AG04450 (cell line): Measurements from ENCODE around the gene ABCF2. TPM values are rescaled to one million over a fixed set of nuclear protein-coding genes. Genes with fewer than 3 reads are reported as not detected.

ENCODE experiments used
- CTCF ChIA-PET: fragments of 300-600, 350-600 bp; formaldehyde crosslinking; extraction: SDS; loops from one replicate; lab custom pipeline; 2022; ENCODE audit warnings: antibody characterized with exemption, inconsistent platforms; lab: Charles Lee
- POLR2A ChIA-PET: fragments of 350-600 bp; formaldehyde crosslinking; extraction: SDS; loops from one replicate; lab custom pipeline; 2021; ENCODE audit warnings: antibody characterized with exemption, inconsistent platforms; lab: Yijun Ruan, JAX
- DNase-seq: peaks from one replicate; pipeline ENCODE4 v3.0.0-alpha.2; 2011; ENCODE audit warnings: low read depth, low spot score
- H3K27ac ChIP-seq: one replicate; pipeline ENCODE4 v1.5.1; 2012; ENCODE audit warnings: low read depth, low read length, control low read depth
- H3K27me3 ChIP-seq: one replicate; pipeline ENCODE4 v1.6.0; 2012; ENCODE audit warnings: low read length; ENCODE audit not compliant: control insufficient read depth, insufficient read depth
- H3K4me3 ChIP-seq: 2 replicates; pipeline ENCODE4 v1.5.1; 2011; ENCODE audit warnings: mild to moderate bottlenecking, low read depth, low read length, control low read depth
- H3K9me3 ChIP-seq: 2 replicates; pipeline ENCODE4 v1.5.1; 2012; ENCODE audit warnings: low read length; ENCODE audit not compliant: control insufficient read depth, insufficient read depth
- polyA plus RNA-seq: library from polyadenylated mRNA; depleted of rRNA; stranded (reverse); fragments of >200 nt; gene quantifications from 2 replicates; pipeline ENCODE4 v1.2.3, GENCODE V29; 2011
- TF ChIP-seq, protein P1 (sequence below): IDR thresholded peaks from 2 replicates; pipeline ENCODE4 v1.5.1; 2011; ENCODE audit warnings: low read depth, low read length, control low read depth, inconsistent platforms

The ABCF2 gene
- polyA plus RNA-seq, 1 experiment, result 31.0 TPM

DNA sequence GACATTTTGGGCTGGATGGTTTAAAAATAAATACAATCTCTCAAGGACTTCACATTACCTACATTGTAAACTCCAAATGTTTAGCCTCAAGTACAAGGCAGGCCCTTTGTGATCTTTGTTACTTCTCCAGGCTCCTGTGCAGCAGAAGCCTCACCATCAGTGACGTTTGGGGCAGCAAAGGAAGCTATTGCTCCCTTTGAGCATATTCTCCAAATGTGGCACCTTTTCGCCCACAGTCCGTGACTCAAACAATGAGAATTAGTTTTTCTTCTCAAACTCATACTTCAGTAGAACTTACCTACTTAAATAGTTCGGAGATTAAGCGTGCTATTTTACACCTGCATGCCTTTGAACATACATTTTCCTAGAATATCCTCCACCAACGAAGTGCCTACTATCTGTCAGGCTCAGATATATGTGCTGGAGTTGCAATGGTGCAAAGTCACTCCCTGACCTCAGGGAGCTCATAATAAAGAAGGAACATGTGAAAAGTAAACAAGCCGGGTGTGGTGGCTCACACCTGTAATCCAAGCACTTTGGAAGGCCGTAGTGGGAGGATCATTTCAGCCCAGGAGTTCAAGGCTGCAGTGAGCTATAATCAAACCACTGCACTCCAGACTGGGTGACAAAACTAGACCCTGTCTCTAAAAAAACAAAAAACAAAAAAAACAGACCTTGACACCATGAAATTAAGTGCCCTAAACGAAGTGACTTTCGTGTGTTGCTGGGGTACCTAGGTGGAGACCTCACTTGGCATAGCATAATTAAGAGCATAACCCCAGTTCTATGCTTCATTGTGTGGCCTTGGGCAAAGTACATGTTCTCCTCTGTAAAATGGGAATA lies 1.2 kb upstream of the ABCF2 start:
- ChIA-PET CTCF (interaction anchor here (8.4 kb wide), 1 partner anchor 15 kb away, joined by 64 read pairs; no protein-coding TSS in a partner anchor), POLR2A (interaction anchor here (0.5 to 1.2 kb wide), 2 partner anchors 19 to 113 kb away, joined by 4 to 6 read pairs; partner anchors contain the start of gene NUB1)
- no peak for DNase-seq
- Histone ChIP-seq H3K27ac (peak overlapping the region; percentile 21), H3K27me3 (no peaks in the 10 kb centered on the region), H3K9me3 (no peaks in the 10 kb centered on the region; the same call in 1 of the 2 replicates), H3K4me3 (peak overlapping the region; percentile 81)
- TF ChIP-seq, protein P1, sequence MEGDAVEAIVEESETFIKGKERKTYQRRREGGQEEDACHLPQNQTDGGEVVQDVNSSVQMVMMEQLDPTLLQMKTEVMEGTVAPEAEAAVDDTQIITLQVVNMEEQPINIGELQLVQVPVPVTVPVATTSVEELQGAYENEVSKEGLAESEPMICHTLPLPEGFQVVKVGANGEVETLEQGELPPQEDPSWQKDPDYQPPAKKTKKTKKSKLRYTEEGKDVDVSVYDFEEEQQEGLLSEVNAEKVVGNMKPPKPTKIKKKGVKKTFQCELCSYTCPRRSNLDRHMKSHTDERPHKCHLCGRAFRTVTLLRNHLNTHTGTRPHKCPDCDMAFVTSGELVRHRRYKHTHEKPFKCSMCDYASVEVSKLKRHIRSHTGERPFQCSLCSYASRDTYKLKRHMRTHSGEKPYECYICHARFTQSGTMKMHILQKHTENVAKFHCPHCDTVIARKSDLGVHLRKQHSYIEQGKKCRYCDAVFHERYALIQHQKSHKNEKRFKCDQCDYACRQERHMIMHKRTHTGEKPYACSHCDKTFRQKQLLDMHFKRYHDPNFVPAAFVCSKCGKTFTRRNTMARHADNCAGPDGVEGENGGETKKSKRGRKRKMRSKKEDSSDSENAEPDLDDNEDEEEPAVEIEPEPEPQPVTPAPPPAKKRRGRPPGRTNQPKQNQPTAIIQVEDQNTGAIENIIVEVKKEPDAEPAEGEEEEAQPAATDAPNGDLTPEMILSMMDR, result no peak

DNA sequence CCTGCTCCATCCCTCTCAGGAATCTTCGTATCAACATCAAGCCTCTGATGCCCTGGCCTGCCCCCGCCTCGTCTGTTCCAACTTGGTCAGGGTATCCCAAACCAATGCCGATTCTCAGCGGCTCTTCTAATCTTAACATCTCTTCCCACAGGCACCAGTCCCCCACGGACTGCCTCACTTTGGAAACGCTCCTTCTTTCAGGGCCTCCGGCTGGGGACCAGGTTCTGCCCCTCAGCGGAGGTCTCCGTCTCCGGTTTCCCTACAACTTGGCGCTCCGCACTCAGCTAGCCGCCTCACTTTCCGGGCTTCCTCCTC lies 488 bp downstream of the ABCF2 start:
- POLR2A ChIA-PET, result interaction anchor here (1.2 kb wide), 3 partner anchors 16 to 26 kb away, joined by 4 to 8 read pairs (median 7); no protein-coding TSS in a partner anchor
- H3K9me3 ChIP-seq, result no peaks in the 10 kb centered on the region
- H3K27ac ChIP-seq, result peak overlapping the region; percentile 21
- no peak for DNase-seq
- H3K4me3 ChIP-seq, result peak overlapping the region; percentile 91
- CTCF ChIA-PET, result interaction anchor here (1.9 to 8.4 kb wide), 2 partner anchors 17 to 55 kb away, joined by 6 to 64 read pairs; no protein-coding TSS in a partner anchor
- no peaks in the 10 kb centered on the region for H3K27me3 ChIP-seq
- TF ChIP-seq, protein P1, result no peak

DNA sequence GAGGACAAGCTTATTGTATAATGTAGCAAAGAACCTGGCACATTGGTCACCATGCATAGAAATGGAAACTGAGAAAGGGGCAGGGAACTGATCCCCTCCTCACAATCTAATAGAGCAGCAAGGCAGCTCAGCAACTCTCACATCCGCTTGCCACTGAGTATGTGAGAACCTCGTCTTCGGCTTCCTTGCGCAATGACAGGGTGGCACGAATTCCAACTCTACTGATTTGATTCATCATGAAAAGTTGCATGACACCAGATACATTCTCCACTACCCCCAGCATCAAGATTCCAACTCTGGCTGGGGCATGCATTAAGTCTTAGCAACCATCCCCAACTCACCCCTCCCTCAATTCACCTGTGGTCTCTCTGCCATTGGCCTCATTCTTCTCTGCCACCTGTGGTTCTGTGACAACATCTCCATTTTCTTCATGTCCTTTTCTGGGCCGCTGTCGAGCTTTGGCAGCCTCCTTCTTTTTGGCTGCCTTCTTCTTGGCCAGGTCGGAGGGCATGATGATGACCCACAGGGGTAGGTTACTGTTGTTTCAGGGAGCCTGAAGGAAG lies 976 bp downstream of the ABCF2 start:
- Histone ChIP-seq H3K27me3 (no peaks in the 10 kb centered on the region), H3K9me3 (no peaks in the 10 kb centered on the region), H3K27ac (no peak overlapping the region), H3K4me3 (peak overlapping the region; percentile 91)
- TF ChIP-seq, protein P1, result no peak
- no peak for DNase-seq
- ChIA-PET POLR2A (no interaction called here), CTCF (interaction anchor here (0.9 to 8.4 kb wide), 3 partner anchors 18 to 115 kb away, joined by 3 to 64 read pairs (median 6); no protein-coding TSS in a partner anchor)

DNA sequence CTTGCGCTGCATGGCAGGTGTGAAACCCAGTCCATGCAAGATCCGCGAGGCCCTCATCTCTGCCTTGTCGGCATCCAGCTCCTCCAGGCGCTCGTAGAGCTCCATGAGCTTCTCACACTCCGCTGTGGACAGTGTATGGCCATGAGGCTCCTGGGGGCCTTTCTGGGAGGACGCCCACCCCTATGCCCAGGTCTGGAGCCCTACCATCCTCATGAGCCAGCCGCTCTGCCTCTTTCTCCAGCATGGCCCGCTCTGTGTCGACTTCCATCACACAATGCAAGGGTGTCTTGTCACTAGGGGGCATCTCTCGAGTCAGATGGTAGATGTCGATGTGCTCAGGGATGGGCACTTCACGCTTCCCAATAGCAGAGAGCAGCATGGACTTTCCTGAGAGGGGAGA lies 3.3 kb downstream of the ABCF2 start:
- POLR2A ChIA-PET, result no interaction called here
- CTCF ChIA-PET, result interaction anchor here (1.2 to 8.4 kb wide), 2 partner anchors 20 to 80 kb away, joined by 3 to 64 read pairs; no protein-coding TSS in a partner anchor

More for the DNA sequence above, 3.3 kb downstream of the ABCF2 start:
- TF ChIP-seq, protein P1, result no peak
- no peak overlapping the region for H3K27ac ChIP-seq
- DNase-seq, result no peak
- H3K4me3 ChIP-seq, result no peak overlapping the region
- no peaks in the 10 kb centered on the region for H3K9me3 ChIP-seq
- H3K27me3 ChIP-seq, result no peaks in the 10 kb centered on the region
